C4-2B (cell line): Measurements from ENCODE around the gene CACNA1G.

Experiments
- CTCF ChIP-seq: fragments of 450-650 bp; conservative IDR thresholded peaks from 2 replicates; pipeline ENCODE4 v1.5.1; 2017; ENCODE audit warnings: mild to moderate bottlenecking
- ZFX ChIP-seq: fragments of 450-650 bp; IDR thresholded peaks from 2 replicates; pipeline ENCODE4 v1.6.1; 2017

GRCh38 chr17:50676065-50676975, 115.8 kb downstream of the CACNA1G start:
- no peak for TF ChIP-seq CTCF
- TF ChIP-seq ZFX = no peak
